Loucy (cell line): Measurements from ENCODE around the gene BRD2.

Experiments used
- H2AFZ ChIP-seq: fragments of 200-600 bp; sonication (generic); 2 replicates; pipeline ENCODE4 v1.6.0; 2016; ENCODE audit warnings: antibody characterized with exemption, mild to moderate bottlenecking, low read length, moderate library complexity
- H3F3A ChIP-seq: fragments of 200-600 bp; 2 replicates; pipeline ENCODE4 v1.6.0; 2016; ENCODE audit warnings: antibody characterized with exemption, low read depth, mild to moderate bottlenecking
- H3K27me3 ChIP-seq: fragments of 200-600 bp; sonication (generic); 2 replicates; pipeline ENCODE4 v1.6.1; 2014; ENCODE audit warnings: low read length, mild to moderate bottlenecking; ENCODE audit not compliant: insufficient read depth, poor library complexity, severe bottlenecking
- H3K36me3 ChIP-seq: fragments of 200-600 bp; sonication (generic); 2 replicates; pipeline ENCODE4 v1.6.1; 2016; ENCODE audit warnings: low read length; ENCODE audit not compliant: insufficient read depth
- H3K4me1 ChIP-seq: fragments of 200-600 bp; sonication (generic); 2 replicates; pipeline ENCODE4 v1.5.1; 2014; ENCODE audit warnings: low read length, mild to moderate bottlenecking; ENCODE audit not compliant: insufficient read depth, poor library complexity, severe bottlenecking
- H3K4me2 ChIP-seq: fragments of 200-600 bp; sonication (generic); 2 replicates; pipeline ENCODE4 v1.6.0; 2014; ENCODE audit warnings: antibody characterized with exemption, low read length, low read depth, mild to moderate bottlenecking; ENCODE audit not compliant: poor library complexity, severe bottlenecking
- H3K4me3 ChIP-seq: fragments of 200-600 bp; sonication (generic); 2 replicates; pipeline ENCODE4 v1.5.1; 2014; ENCODE audit warnings: low read length, mild to moderate bottlenecking, mixed read lengths; ENCODE audit not compliant: poor library complexity, severe bottlenecking
- H3K79me2 ChIP-seq: fragments of 200-600 bp; sonication (generic); 2 replicates; pipeline ENCODE4 v1.6.1; 2014; ENCODE audit warnings: low read length; ENCODE audit not compliant: insufficient read depth
- H3K9ac ChIP-seq: fragments of 200-600 bp; sonication (generic); 2 replicates; pipeline ENCODE4 v1.6.0; 2014; ENCODE audit warnings: mild to moderate bottlenecking, low read depth, low read length, moderate library complexity; ENCODE audit not compliant: poor library complexity, severe bottlenecking
- H3K9me2 ChIP-seq: fragments of 200-600 bp; sonication (generic); replicated peaks from 2 replicates; pipeline ENCODE4 v1.6.1; 2016; ENCODE audit warnings: low read depth, low read length, mixed read lengths
- H3K9me3 ChIP-seq: fragments of 200-600 bp; sonication (generic); 2 replicates; pipeline ENCODE4 v1.6.1; 2014; ENCODE audit warnings: mild to moderate bottlenecking, antibody characterized with exemption, low read length, low read depth; ENCODE audit not compliant: insufficient read depth
- H4K20me1 ChIP-seq: fragments of 200-600 bp; sonication (generic); 2 replicates; pipeline ENCODE4 v1.6.0; 2014; ENCODE audit warnings: antibody characterized with exemption, low read length, mild to moderate bottlenecking; ENCODE audit not compliant: insufficient read depth, poor library complexity, severe bottlenecking
- EZH2phosphoT487 ChIP-seq: fragments of 200-600 bp; IDR thresholded peaks from 2 replicates; pipeline ENCODE4 v1.6.1; 2018; ENCODE audit warnings: antibody characterized with exemption, mild to moderate bottlenecking, moderate library complexity, borderline replicate concordance
- TF ChIP-seq, protein P1 (sequence below): fragments of 200-600 bp; sonication (generic); conservative IDR thresholded peaks from 2 replicates; pipeline ENCODE4 v1.5.1; 2014; ENCODE audit warnings: mild to moderate bottlenecking, antibody characterized with exemption, low read length

BRD2 gene

DNA sequence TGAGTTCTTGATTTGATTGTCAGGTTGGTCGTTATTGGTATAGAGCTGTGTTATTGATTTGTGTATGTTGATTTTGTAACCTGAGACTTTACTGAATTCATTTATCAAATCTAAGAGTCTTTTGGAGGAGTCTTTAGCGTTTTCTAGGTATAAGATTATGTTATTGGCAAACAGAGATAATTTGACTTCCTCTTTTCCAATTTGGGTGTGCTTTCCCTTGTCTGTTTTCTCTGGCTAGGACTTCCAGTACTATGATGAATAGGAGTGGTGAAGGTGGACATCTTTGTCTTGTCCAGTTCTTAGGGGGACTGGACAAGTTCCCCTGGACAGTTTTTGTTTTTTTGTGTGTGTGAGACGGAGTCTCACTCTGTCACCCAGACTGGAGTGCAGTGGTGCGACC lies 23.6 kb downstream of the BRD2 start:
- Histone ChIP-seq H3K79me2 (no peaks in the 10 kb centered on the region), H3K27me3 (no peaks in the 10 kb centered on the region), H3K4me3 (no peak overlapping the region), H3K4me1 (no peaks in the 10 kb centered on the region), H3K36me3 (no peaks in the 10 kb centered on the region), H4K20me1 (no peaks in the 10 kb centered on the region), H3F3A (no peaks in the 10 kb centered on the region), H3K9me2 (no peaks in the 10 kb centered on the region), H2AFZ (no peak overlapping the region), H3K9me3 (no peaks in the 10 kb centered on the region), H3K4me2 (no peak overlapping the region), H3K9ac (no peak overlapping the region)
- TF ChIP-seq EZH2phosphoT487: no peak
- TF ChIP-seq, protein P1, sequence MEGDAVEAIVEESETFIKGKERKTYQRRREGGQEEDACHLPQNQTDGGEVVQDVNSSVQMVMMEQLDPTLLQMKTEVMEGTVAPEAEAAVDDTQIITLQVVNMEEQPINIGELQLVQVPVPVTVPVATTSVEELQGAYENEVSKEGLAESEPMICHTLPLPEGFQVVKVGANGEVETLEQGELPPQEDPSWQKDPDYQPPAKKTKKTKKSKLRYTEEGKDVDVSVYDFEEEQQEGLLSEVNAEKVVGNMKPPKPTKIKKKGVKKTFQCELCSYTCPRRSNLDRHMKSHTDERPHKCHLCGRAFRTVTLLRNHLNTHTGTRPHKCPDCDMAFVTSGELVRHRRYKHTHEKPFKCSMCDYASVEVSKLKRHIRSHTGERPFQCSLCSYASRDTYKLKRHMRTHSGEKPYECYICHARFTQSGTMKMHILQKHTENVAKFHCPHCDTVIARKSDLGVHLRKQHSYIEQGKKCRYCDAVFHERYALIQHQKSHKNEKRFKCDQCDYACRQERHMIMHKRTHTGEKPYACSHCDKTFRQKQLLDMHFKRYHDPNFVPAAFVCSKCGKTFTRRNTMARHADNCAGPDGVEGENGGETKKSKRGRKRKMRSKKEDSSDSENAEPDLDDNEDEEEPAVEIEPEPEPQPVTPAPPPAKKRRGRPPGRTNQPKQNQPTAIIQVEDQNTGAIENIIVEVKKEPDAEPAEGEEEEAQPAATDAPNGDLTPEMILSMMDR: no peak

DNA sequence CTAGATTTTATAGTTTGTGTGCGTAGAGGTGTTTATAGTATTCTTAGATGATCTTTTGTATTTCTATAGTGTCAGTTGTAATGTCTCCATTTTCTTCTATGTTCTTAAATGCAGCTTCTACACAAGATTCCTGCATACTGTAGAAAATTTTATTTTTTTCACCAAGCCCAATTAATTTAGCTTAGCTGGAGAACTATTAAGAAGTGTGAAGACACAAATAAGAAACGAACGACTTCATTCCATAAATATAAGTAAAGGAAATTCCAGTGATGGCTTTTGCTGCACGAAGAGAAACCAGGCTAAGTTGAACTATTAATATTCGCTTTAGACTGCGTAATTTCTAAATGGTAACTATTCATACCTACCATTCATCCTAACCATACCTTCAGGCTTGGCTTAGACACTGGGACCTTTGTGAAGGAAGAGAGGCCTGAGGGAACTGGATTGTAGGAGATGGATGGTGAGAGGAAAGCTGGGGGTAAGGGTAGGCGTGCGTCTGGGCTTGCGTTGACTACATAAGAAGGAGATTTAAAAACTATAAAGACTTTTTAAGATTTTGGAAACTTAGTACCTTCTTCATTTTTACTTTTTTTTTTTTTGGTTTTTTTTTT lies 25.1 kb downstream of the BRD2 start:
- H3F3A ChIP-seq: no peaks in the 10 kb centered on the region
- TF ChIP-seq, protein P1: no peak
- TF ChIP-seq EZH2phosphoT487: no peak
- no peaks in the 10 kb centered on the region for H3K9me2 ChIP-seq
- no peaks in the 10 kb centered on the region for H3K4me1 ChIP-seq
- H3K27me3 ChIP-seq: no peaks in the 10 kb centered on the region
- no peak overlapping the region for H2AFZ ChIP-seq
- H3K36me3 ChIP-seq: no peaks in the 10 kb centered on the region
- H3K9me3 ChIP-seq: no peaks in the 10 kb centered on the region
- H3K9ac ChIP-seq: no peak overlapping the region
- no peaks in the 10 kb centered on the region for H3K79me2 ChIP-seq
- H4K20me1 ChIP-seq: no peaks in the 10 kb centered on the region
- H3K4me2 ChIP-seq: no peak overlapping the region
- H3K4me3 ChIP-seq: no peak overlapping the region

- H3K36me3 ChIP-seq: no peaks in the 10 kb centered on the region
- no peaks in the 10 kb centered on the region for H3F3A ChIP-seq
- H2AFZ ChIP-seq: no peak overlapping the region
- no peak for TF ChIP-seq EZH2phosphoT487
- TF ChIP-seq, protein P1: no peak
- H3K9me3 ChIP-seq: no peaks in the 10 kb centered on the region
- no peaks in the 10 kb centered on the region for H3K27me3 ChIP-seq
- no peaks in the 10 kb centered on the region for H3K79me2 ChIP-seq
- no peaks in the 10 kb centered on the region for H3K9me2 ChIP-seq
- H3K4me3 ChIP-seq: no peak overlapping the region
- no peaks in the 10 kb centered on the region for H4K20me1 ChIP-seq
- no peak overlapping the region for H3K9ac ChIP-seq
- H3K4me1 ChIP-seq: peaks cover 4% of the 10 kb centered on the region
- no peak overlapping the region for H3K4me2 ChIP-seq
Measured at GRCh38 chr6:32995448-32995847, 27.1 kb downstream of the BRD2 start.
